Renal cortex interstitium (tissue), 11 donors: ENCODE data around the gene RNF167. TPM values are rescaled to one million over a fixed set of nuclear protein-coding genes. Genes with fewer than 3 reads are reported as not detected.
"Not testable (repeated sequence)": the region's sequence is repeated elsewhere in the genome, so short reads cannot be mapped to it uniquely, and the experiment has no call there.

Experiments
- DNase-seq, 11 donors: peaks; one replicate each; pipeline ENCODE4 v3.0.0-alpha.2; 2013; ENCODE audit warnings: low read depth in 9 of 11, low spot score in 4 of 11; ENCODE audit errors: extremely low read depth in 1 of 11
- polyA plus RNA-seq, 3 donors: library from polyadenylated mRNA; unstranded; fragments of 120-200 nt; gene quantifications; one replicate each; pipeline ENCODE4 v1.2.1, GENCODE V29; 2013; ENCODE audit not compliant: insufficient read length in 3 of 3

Gene RNF167
- polyA plus RNA-seq, 3 donors = 125 to 146 (median 134) TPM

- DNase-seq = peak in 7 of 11 donors; percentile 54 to 76 (median 68)
Observed at GRCh38 chr17:4899341-4900230, 40.5 kb upstream of the RNF167 start, which contains the start of gene C17orf107. Gene C17orf107 (plus strand): TSS chr17:4899536. CDS start chr17:4899763, 227 bp downstream.

DNA sequence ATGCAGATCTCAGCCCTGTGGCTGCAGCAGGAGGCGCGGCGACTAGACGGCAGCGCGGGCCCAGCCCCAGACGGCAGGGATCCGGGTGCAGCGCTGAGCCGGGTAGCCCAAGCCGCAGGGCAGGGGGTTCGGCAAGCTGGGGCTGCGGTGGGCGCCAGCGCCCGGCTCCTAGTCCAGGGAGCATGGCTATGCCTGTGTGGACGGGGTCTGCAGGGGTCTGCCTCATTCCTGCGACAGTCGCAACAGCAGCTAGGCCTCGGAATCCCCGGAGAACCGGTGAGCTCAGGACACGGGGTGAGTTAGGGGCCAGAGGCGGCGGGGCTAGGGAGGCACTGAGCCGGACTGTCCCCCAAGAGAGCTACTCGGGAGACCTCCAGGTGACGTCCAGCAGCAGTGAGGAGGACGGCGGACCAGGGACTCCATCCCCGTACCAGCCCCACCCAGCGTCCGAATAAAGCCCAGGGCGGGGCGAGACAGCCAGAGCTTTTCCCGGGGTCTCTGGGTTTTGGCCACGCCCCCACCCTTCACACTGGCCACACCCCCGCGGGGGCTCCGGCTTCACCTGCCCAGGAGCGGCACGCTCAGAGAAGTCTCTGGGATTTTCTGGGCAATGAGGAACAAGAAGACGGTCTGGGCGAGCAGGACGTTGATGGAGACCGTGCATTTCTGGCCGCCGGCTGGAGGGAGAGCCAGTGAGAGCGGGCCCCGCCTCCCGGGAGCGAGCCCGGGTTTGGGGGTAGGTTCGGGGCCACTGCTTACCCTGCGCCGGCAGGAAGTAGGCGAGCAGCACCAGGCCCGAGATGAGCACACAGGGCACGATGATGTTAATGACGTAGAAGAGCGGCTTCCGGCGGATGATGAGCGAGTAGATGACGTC is 39.6 kb upstream of the RNF167 start:
- no peak for DNase-seq

- DNase-seq = no peak
Observed at GRCh38 chr17:4901108-4901647, 38.9 kb upstream of the RNF167 start.

GRCh38 chr17:4901648-4902344 is 38.3 kb upstream of the RNF167 start:
- no peak for DNase-seq

GRCh38 chr17:4902540-4902939 is 37.5 kb upstream of the RNF167 start:
- no peak for DNase-seq

- DNase-seq = peak in 10 of 11 donors; percentile 65 to 85 (median 78)
Observed at GRCh38 chr17:4903051-4903818, 36.8 kb upstream of the RNF167 start, which contains the start of gene CHRNE. Gene CHRNE (minus strand): TSS chr17:4903098. CDS start chr17:4903063, 35 bp downstream.

GRCh38 chr17:4906642-4907041 is 33.4 kb upstream of the RNF167 start:
- not testable (repeated sequence) for DNase-seq

GRCh38 chr17:4908301-4908700 is 31.8 kb upstream of the RNF167 start:
- no peak for DNase-seq

DNA sequence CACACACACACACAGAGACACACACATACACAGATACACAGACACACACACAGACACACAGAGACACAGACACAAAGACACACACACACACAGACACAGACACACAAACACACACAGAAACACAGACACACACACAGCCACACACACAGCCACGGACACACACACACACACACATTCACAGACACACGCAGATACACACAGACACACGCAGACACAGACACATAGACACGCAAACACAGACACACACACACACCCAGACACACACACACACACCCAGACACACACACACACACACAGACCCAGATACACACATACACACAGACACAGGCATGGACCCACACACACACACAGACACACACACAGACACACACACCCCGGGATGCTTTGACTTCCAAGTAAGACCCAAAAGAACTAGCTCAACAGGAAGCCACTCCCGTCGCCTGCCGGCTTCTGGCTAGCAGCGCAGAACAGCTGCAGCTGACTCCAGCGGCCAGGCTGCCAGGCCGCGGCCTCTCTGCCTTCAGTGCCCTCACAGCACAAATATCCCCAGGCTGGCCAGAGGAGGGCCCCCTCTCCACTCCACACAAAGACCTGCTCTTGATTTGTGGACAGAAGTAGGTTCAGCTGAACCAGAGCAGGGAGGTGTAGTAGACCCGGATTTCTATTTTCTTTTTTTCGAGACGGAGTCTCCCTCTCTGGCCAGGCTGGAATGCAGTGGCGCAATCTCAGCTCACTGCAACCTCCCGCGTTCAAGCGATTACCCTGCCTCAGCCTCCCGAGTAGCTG is 31.2 kb upstream of the RNF167 start:
- DNase-seq = peak in 10 of 11 donors; percentile 61 to 87 (median 81)

DNA sequence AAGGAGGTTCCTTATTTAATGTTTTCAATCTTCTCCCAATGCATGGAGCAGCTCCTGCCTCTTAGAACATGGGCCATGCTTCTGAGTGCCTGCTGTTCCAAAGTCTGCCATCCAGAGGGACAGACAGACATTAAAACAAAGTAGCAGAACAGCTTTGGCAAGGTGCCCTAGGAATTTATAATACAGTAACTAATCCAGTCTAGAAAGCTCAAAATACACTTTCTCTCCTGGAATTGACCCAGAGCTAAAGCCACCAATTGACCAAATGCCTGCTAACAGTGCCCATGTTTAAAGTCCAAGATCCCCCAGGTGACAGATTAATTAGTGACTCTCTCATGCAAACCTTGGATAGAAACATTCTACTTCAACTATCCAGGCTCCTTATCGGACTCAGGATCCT is 26.1 kb upstream of the RNF167 start:
- DNase-seq = no peak

- not testable (repeated sequence) for DNase-seq
Observed at GRCh38 chr17:4914551-4914950, 25.5 kb upstream of the RNF167 start.

- no peak for DNase-seq
Observed at GRCh38 chr17:4919511-4920047, 20.5 kb upstream of the RNF167 start.

DNA sequence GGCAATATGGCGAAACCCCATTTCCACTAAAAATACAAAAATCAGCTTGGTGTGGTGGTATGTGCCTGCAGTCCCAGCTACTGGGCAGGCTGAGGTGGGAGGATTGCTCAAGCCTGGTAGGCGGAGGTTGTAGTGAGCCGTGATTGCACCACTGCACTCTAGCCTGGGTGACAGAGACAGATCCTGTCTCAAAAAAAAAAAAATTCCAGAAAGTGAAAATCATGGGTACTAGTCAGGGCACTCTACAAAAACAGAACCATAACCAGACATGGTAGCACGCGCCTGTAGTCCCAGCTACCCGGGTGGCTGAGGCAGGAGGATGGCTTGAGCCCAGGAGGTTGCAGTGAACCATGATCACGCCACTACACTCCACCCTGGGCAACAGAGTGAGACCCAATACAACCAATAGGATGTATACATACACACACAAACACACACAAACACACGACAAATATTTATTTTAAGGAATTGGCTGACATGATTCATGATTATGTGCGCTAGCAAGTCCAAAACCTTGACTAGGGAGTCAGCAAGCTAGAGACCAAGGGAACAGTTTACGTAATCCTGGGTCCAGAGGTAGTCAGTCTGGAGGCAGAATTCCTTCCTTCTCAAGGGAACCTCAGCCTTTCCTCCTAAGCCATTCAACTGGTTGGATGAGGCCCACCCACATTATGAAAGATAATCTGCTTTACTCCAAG is 19.6 kb upstream of the RNF167 start:
- DNase-seq = no peak

DNA sequence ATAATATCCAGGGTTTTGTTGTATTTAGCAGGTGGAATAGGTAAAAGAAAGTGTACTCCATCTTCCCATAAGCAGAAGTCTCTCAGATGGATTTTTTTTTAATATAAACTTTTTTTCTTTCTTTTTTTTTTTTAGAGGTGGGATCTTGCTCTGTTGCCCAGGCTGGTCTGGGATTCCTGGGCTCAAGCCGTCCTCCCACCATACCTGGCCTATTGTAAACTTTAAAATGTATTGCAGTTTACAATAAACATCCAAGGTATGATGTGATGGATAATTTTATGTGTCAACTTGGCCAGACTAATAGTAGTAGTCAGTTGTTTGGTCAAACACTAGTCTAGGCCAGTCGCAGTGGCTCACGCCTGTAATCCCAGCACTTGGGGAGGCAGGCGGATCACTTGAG is 18.7 kb upstream of the RNF167 start:
- DNase-seq = no peak

DNA sequence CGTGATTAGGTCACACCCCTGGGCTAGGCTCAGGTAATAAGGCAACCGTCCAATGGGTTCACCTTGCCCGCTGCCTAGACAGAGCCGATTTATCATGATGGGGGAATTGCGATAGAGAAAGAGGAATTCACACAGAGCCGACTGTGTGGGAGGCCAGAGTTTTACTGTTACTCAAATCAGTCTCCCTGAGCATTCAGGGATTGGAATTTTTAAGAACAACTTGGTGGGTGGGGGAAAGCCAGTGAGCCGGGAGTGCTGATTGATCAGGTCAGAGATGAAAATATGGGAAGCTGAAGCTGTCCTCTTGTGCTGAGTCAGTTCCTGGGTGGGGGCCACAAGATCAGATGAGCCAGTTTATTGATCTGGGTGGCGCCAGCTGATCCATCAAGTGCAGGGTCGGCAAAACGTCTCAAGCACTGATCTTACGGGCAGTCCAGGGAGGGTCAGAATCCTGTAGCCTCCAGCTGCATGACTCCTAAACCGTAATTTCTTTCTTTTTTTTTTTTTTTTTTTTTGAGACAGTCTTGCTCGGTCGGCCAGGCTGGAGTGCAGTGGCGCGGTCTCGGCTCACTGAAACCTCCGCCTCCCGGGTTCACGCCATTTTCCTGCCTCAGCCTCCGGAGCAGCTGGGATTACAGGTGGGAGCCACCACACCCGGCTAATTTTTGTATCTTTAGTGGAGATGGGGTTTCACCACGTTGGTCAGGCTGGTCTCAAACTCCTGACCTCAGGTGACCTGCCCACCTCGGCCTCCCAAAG is 13.3 kb upstream of the RNF167 start:
- not testable (repeated sequence) for DNase-seq

- DNase-seq = no peak
Observed at GRCh38 chr17:4928881-4929280, 11.2 kb upstream of the RNF167 start.
